ENCODE measurements around the gene SLC6A6.
"Not testable (repeated sequence)": the region's sequence is repeated elsewhere in the genome, so short reads cannot be mapped to it uniquely, and the experiment has no call there.

SLC6A6 gene

DNA sequence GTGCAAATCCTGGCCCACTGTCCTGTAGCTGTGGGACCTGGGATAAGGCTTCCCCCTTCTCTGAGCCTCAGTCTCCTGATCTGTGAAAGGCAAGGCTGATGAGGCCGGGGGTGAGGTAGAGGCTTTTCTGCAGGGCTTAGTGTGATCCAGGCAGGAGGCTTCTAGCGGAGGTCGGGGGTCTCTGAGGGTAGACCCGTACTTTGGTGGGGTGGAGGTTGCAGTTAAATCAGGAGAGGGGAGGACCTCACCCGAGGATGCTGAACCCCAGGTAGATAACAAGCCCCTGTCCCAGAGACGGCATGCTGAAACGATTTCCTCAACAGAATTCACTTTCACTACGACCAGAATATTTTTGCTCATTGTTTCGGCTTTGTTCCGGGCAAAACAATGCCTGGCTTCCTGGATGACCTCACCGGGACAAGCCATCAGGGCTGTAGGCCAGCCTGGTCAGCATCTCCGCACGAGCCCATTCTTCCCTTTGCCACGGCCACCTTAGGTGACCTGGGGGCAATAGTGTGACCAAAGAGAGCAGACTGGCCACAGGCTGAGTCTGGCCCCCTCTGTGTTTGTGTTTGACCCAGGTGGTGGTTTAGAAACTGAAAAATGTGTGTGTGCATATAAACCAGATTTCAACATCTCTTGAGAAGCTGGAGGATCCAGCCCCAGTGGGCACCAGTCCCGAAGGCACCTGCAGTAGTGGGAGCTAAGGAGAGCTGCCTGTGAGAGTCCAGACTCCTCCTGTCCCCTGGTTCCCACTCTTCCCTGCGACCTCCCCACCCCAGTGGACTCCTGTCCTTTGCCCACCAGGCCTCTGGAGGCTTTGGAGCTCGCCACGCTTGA lies 33.0 kb downstream of the SLC6A6 start:
- DNase-seq (ENCODE audit: low read depth in 3 of 3) = no peak

- DNase-seq (ENCODE audit: low read depth in 3 of 3) = no peak
Measured at GRCh38 chr3:14436954-14437281, 34.5 kb downstream of the SLC6A6 start.

GRCh38 chr3:14437705-14438104 lies 35.3 kb downstream of the SLC6A6 start:
- DNase-seq (ENCODE audit: low read depth in 3 of 3) = not testable (repeated sequence)

- no peak for DNase-seq (ENCODE audit: low read depth in 3 of 3)
Measured at GRCh38 chr3:14438262-14438661, 35.9 kb downstream of the SLC6A6 start.

DNA sequence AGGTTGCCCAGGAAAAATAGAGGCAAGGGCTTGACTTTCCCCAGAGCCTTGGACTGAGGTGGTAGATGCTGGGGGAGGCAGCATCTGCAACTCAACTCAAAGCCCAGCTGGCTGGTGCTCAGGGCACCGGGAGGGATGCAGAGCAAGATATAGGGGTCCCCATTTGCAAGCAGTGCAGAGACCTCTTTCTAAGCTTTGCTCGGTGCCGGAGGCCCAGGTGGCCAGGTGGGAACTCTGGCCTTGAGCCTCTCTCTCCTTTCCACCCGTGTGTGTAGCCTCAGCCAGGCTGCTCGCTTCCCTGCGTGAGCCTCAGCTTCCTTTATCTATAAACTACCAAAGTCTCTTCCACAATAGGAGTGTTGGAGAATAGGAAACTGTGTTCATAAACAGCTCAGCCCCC lies 36.5 kb downstream of the SLC6A6 start:
- DNase-seq (ENCODE audit: low read depth in 3 of 3) = no peak

- DNase-seq (ENCODE audit: low read depth in 3 of 3) = no peak
Measured at GRCh38 chr3:14439501-14440167, 37.2 kb downstream of the SLC6A6 start.

DNA sequence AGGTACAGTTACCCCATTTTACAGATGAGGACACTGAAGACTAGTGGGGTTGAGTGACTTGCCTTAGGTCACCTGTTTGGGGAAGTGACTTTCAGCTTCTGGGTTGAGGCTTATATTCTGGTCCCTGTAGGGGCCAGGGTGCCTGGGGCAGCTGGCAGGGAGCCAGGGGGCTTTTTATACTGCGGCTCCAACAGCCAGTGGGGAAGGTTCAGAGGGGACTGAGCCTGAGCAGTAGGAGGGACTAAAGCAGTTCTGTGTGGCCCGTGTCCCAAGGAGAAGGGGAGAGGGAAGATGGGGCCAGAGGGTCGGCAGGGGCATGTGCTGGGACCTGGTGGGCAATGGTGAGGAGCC lies 37.7 kb downstream of the SLC6A6 start:
- no peak for DNase-seq (ENCODE audit: low read depth in 3 of 3)

DNA sequence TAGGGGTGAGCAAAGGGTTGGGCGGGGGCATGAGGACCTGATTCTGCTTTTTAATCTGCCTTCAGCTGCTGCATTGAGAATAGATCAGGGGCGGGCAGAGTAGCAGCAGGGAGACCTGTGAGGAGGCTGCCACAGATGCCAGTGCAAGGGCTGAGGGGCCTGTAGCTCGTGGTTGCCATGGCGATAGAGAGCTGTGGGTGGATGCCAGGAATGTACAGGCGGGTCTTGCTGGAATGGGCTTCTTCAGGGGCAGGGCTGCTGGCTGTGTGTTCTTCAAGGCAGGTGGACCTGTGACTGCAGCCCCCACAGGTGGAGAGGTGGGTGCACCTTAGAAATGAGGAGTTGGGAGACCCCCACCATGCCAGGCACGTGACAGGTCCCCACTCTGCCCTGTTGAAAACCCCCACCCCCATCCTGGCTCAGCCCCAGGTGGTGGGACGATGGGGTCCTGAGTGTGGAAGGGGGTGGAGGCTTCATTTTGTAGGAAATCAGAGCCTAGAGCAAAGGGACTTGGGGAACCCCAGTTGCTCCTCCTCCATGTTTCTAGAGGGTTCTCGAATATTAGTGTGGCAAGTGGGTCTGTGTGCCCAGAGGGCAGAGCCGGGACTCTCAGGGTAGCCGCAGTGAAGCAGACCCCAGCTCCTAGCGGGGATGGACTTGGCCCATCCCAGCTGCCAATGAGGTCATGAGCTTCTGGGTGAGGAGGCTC lies 38.3 kb downstream of the SLC6A6 start:
- no peak for DNase-seq (ENCODE audit: low read depth in 3 of 3)

GRCh38 chr3:14441240-14441919 lies 39.0 kb downstream of the SLC6A6 start:
- DNase-seq (ENCODE audit: low read depth in 3 of 3) = no peak

- no peak for DNase-seq (ENCODE audit: low read depth in 3 of 3)
Measured at GRCh38 chr3:14441920-14442300, 39.5 kb downstream of the SLC6A6 start.

DNA sequence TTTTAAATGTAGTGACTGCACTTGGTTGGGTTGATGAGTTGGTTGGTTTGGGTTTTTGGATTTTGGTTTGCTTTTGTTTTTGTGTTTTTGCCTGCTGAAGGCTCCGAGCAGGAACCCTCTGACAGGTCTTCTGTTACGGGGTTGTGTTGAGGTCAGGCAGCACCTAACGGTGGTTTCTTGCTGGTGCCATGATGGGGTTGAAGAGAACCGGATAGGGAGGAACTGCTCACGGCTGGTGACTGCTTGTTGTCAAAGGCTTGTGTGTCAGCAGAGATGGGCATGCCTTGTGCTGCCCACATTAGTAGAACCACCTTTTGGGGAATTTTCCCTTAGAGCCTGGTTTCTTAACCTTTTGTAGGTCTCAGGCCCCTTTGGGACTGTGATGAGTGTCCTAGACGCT lies 42.0 kb downstream of the SLC6A6 start:
- DNase-seq (ENCODE audit: low read depth in 3 of 3) = no peak

DNA sequence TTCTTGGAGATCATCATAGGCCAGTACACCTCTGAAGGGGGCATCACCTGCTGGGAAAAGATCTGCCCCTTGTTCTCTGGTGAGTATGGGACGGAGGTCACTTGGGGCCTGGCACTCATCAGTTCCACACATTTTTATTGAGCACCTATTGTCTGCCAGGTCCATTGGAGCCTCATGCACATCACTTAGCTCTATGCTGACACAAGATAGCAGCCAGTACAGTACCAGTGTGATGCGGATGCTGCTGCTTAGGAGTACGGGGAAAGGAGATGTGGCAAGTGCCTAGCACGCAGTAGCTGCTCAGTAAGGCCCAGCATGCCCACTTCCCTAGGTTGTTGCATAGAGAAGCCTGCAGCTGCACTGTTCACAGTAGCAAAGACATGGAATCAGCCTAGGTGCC lies 43.4 kb downstream of the SLC6A6 start:
- no peak for DNase-seq (ENCODE audit: low read depth in 3 of 3)

DNA sequence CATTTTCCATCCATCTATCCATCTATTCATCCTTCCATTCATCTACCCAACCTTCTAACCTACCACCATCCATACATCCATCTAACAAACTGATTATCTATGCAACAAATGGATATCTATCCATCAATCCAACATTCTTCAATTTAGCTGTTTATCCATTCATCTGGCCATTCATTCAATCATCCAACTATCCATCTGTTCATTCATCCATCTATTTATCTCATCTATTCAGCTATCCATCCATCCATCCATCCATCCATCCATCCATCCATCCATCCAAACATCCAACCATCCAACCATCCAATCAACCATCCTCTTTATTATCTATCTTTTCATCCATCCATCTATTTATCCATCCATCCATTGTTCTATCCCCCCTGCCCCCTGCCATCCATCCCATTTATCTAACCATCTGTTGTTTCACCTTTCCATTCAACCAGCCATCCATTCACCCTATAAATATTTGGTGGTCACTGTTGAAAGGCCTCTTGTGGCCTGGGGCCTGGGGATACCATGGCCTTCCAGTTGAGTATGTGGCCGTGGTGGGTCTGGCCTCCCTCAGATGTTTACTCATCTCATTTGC lies 44.7 kb downstream of the SLC6A6 start:
- no peak for DNase-seq (ENCODE audit: low read depth in 3 of 3)

GRCh38 chr3:14448063-14448462 lies 45.7 kb downstream of the SLC6A6 start:
- no peak for DNase-seq (ENCODE audit: low read depth in 3 of 3)

DNA sequence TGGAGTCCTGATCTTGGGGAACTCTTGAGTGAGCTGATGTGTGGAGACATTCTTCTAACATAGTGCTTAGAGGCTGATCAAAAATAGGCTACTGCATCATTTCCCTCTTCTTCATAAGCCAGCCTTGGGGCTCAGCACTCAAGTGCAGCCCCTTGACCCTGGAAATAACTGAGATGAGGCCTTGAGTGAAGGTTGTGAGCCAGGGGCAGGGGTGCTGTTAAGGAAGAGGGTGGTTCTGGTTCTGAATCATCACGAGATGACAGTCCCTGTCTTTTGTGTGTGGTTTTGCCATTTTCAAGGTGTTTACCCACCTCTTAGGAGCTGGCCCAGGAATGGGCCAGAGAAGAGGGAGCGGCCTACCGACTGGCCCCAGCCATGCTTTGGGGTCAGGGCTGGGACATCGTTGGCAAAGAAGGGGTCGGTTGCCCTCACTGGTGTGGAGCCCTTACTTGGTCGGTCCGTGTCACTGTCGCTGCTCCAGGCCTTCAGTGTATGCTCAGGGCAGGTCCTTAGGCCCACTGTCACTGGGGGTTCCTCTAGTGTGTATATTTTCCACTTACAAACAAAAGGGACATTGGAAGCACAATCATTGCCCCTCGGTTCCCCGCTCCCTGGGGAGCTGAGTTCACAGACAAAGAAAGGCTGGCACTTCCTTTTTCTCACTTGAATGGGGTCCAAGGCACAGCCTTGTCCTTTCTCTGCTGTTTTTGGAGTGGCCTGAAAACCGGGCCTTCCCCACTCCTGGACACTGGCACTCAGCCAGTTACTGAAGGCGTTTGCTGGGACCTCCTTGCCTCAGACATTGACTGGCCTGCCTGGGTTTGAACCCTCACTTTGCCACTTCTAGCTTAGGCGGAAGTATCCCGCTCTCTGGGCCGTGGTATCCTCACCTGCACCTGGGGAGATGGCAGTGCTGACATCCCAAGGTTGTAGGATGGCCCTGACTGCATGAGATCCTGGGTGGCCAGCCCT lies 46.6 kb downstream of the SLC6A6 start:
- DNase-seq (ENCODE audit: low read depth in 3 of 3) = no peak

- no peak for DNase-seq (ENCODE audit: low read depth in 3 of 3)
Measured at GRCh38 chr3:14450506-14450905, 48.1 kb downstream of the SLC6A6 start.

DNA sequence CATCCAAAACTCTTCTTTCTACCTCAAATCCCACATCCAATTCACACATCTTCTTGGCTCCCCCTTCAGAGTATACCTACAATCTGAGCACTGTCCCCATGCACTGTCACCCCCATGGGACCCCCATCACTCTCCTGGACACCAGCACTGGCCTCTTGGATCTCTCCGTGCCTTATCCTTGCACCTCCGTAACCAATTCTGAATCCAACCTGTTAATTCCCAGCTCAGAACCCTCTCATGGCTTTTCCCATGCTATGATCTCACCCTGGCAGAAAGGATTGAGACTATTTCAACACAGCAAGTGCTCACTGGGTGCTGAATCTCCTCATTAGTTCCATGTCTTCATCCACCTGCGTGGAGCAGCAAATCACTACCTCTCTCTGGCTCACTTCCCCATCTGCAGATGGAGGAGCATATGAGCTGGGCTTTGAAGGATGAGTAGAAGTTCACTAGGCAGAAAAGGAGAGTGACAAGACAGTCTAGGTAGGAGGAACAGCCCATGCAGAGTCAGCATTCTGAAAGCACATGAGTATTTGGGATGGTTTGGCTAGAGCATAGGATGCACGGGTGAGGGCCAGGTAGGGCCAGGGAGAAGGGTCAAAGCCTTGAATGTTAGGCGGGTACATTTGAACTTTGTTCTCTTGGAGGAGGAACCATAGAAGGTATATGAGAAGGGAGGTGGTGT lies 48.7 kb downstream of the SLC6A6 start:
- DNase-seq (ENCODE audit: low read depth in 3 of 3) = no peak

DNA sequence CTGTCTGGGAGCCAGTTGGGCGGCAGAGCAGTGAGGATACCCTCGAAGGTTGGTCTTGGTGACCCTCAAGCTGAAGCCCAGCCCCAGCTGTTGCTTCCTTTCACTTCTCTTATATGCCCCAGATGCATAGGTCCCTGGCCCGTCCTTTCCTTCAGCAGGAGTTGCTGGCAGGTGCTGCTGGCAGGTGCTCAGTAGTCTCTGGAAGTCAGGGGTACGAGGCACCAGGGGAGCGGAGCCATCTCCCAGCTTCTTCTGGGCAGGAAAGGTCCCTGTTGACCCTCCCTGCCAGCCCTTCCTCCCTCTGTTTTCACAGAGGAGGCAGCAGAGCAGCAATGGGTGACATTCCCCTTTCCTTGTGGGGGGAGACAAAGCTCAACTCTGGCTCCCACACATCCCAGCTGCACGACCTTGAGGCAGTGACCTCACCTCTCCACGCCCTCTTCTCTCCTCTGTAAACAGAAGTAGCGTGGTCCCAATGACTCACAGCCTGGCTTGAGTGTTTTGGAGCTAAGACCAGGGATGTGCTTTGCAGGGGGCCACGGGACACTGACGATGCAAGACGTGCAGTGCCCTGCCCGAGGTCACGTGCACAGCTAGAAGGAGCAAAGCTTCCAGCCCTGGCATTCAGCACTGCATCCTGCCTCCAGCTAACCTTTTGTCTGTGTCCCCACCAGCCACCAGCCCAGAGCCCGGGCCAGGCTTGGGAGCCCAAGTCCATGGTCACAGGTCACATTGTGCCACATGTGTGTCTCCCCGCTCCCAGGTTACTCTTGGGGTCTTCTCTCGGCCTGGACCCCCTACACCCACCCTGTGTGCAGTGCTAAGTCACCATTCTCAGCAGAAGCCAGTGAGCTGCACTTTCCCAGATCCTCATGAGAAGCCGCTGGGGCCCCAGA lies 49.7 kb downstream of the SLC6A6 start:
- no peak for DNase-seq (ENCODE audit: low read depth in 3 of 3)

All from stimulated activated CD4-positive, alpha-beta T cell treated with anti-CD3 and anti-CD28 coated beads, TNF-alpha, amount 100 ng/mL, for 4 hours (primary cell).